AG09309 (cell line): ENCODE measurements around the gene CTIF.
A peak's percentile ranks its signal among the peaks of the same experiment; 100 is the strongest.

Experiments used
- DNase-seq: peaks from one replicate; pipeline ENCODE4 v3.0.0-alpha.2; 2010; ENCODE audit warnings: low read depth
- H3K4me3 ChIP-seq: 2 replicates; pipeline ENCODE4 v1.5.1; 2011; ENCODE audit warnings: mild to moderate bottlenecking, low read depth, low read length, moderate library complexity; ENCODE audit not compliant: control insufficient read depth
- CTCF ChIP-seq: IDR thresholded peaks from 2 replicates; pipeline ENCODE4 v1.5.1; 2011; ENCODE audit warnings: mild to moderate bottlenecking, low read depth, low read length, inconsistent platforms; ENCODE audit not compliant: insufficient read depth, control insufficient read depth; ENCODE audit errors: missing control alignments

CTIF gene

DNA sequence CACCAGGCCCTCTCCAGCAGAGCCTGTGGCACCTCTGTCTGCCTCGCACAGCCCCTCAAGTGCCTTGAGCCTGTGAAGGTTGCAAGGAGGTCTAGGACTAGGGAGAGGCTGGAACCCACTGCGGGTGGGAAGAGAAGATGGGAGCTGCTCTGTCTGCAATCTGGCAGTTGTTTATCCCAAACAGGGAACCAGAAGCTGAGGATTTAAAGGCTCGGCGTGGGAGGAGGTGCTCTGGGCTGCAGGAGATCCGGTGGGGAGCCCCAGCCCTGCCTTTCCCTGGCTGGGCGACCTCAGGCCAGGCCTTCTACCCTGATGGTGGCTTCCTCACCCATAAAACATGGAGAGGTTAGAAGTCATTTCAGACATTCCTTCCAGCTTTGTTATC is 237.8 kb downstream of the CTIF start:
- no peak for TF ChIP-seq CTCF
- H3K4me3 ChIP-seq = no peak overlapping the region
- DNase-seq = no peak

DNA sequence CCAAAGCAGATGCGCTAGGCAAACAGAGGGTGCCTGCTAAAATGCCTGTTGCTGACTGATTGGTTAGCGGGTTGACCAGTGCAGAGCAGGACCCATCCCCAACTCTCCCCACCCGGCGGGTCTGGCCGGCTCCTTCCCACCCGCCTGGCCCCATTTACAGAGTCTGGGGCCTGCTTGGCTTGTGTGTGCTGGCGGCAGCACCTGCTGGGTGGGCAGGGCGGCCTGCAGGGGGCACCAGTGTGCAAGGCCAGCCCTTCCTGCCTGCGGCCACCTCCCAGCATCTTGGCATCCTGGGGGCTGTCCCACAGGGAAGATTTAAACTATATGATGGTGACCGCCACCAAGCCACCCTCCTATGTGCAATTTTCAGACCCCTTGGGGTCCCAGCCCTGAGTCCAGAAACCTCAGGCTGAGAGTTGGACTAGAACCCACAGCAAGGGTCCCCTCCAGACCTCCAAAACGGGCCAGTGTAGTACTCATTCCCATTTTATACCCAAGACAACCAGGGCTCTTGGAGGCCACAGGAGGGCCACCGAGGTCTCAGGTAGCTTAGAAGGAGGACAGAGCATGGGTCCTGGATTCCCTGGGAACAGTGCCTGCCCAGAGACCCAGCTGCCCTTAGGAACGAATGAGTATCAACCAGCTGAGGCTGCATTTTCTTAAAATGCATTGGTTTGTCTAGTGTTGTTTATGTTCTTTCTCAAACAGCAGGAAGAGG is 238.4 kb downstream of the CTIF start:
- TF ChIP-seq CTCF = peak; percentile 90
- no peak overlapping the region for H3K4me3 ChIP-seq
- DNase-seq = no peak

DNA sequence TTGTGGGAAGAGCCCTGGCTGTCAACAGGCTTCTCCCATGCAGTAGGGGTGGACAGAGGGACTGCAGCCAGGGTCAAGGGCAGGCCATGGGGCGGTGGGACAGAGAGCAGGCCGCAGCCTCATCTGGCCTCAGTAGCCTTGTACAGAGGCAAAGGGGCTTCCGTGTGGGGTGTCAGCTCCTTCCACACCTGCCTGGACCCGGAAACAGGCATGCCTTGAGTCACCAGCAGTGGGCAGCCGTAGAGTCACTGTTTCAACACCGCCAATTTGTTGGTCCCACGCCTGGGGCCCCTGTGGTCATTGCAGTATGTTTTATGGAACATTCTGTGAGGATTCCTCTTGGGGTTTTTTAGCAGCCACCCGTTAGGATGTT is 238.9 kb downstream of the CTIF start:
- peak; percentile 26 for TF ChIP-seq CTCF
- DNase-seq = no peak
- no peak overlapping the region for H3K4me3 ChIP-seq

DNA sequence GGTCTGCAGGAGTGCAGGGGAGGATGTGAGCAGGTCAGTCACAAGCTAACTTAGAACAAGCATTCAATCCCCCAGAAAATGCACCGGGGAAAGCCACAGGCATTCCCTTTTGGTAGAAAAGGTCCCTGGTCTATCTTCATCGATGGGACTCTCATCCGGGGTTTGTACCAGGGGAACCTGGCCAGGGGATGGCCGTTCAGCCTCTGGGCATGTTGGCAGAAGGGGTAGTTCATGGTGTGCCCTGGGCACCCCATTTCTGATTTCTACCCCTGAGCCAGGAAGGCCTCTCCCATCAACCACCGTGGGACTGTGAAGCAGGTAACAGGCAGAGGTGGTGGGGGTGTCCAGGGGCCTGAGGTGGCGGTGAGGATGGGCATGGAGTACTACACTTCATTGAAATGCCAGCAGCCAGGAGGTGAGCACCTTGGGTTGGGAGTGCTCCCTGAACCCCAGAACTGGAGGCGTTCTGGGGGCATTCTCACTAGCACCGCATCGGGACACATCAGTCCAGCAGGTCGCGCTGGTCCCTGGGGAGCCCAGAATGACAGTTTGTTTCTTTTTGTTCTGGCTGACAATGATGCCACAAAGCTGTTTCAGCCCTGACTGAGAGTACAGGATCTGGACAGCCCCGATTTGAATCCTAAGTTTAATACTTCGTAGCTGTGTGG is 239.6 kb downstream of the CTIF start:
- no peak for DNase-seq
- H3K4me3 ChIP-seq = no peak overlapping the region
- TF ChIP-seq CTCF = no peak

DNA sequence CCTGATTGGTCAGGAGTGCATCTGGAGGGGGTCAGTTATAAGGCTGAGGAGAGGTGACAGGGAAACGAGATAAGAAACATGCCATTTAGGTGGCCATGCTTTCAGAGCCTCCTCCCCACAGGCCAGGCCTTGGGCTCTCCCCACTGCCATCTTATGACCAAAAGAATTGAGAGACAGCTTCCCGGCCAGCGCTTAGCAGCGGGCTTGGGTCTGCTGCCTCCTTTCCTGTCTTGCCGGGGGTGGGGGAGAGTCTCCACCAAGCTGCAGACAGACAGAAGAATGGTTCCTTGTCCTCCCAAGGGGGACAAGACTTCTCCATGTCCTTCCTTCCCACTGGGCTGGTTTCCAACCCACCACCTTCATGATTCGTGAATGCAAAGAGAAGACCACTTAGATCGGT is 240.6 kb downstream of the CTIF start:
- DNase-seq = no peak
- H3K4me3 ChIP-seq = no peak overlapping the region
- TF ChIP-seq CTCF = no peak

DNA sequence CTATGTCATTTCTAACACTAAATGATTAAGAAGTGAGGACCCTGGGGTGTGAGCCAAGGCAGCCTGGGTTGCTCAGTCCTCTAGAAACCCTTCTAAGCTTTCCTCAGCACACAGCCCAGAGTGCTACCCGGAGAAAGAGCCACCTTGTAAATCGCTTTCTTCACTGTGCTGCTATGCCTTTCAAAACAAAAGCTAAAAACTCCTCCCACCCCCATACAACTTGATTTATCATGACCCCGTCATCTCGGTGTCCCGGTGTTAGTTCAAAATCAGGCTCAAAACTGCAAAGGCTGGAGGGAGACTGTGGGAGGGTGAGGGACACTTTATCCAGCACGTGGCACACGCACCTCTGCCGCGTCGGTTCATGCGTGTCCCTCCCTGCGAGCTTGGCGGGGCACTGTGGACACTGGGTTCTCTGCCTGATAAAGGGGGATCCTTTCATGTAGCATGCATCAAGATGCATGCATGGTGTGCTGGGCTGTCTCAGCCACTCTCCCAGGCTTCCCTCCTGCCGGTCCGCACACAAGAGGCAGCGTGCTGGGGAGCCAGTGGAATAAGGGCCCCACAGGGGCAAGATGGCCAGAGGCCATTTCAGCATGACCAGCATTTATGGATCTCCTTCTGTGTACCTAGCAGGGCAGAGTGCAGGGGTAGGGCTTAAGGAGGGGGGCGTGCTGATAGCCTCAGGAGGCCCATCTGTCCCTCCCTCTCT is 241.5 kb downstream of the CTIF start:
- TF ChIP-seq CTCF = no peak
- DNase-seq = no peak
- H3K4me3 ChIP-seq = no peak overlapping the region
